ENCODE measurements around the gene B3GALT5.
"Not testable (repeated sequence)": the region's sequence is repeated elsewhere in the genome, so short reads cannot be mapped to it uniquely, and the experiment has no call there.

Gene B3GALT5

GRCh38 chr21:39612233-39613040 is at the start of gene B3GALT5:
B3GALT5 (plus strand) TSS chr21:39612940; CDS start chr21:39660560, 47,620 bp downstream.
- DNase-seq: no peak

- DNase-seq: no peak
Observed at GRCh38 chr21:39564200-39564599, 48.5 kb upstream of the B3GALT5 start.

- DNase-seq: no peak
Observed at GRCh38 chr21:39567180-39567972, 45.4 kb upstream of the B3GALT5 start.

- no peak for DNase-seq
Observed at GRCh38 chr21:39568361-39568760, 44.4 kb upstream of the B3GALT5 start.

- DNase-seq: no peak
Observed at GRCh38 chr21:39575775-39576174, 37.0 kb upstream of the B3GALT5 start.

- DNase-seq: no peak
Observed at GRCh38 chr21:39576518-39577128, 36.1 kb upstream of the B3GALT5 start.

- no peak for DNase-seq
Observed at GRCh38 chr21:39579734-39580332, 32.9 kb upstream of the B3GALT5 start.

- no peak for DNase-seq
Observed at GRCh38 chr21:39580744-39581143, 32.0 kb upstream of the B3GALT5 start.

GRCh38 chr21:39581414-39581813 is 31.3 kb upstream of the B3GALT5 start:
- DNase-seq: no peak

- no peak for DNase-seq
Observed at GRCh38 chr21:39582749-39583148, 30.0 kb upstream of the B3GALT5 start.

GRCh38 chr21:39583586-39583985 is 29.2 kb upstream of the B3GALT5 start:
- DNase-seq: not testable (repeated sequence)

GRCh38 chr21:39587376-39587775 is 25.4 kb upstream of the B3GALT5 start:
- DNase-seq: no peak

GRCh38 chr21:39588884-39589283 is 23.9 kb upstream of the B3GALT5 start:
- DNase-seq: no peak

- no peak for DNase-seq
Observed at GRCh38 chr21:39593522-39593921, 19.2 kb upstream of the B3GALT5 start.

GRCh38 chr21:39595465-39595864 is 17.3 kb upstream of the B3GALT5 start:
- DNase-seq: no peak

- no peak for DNase-seq
Observed at GRCh38 chr21:39597595-39597994, 15.1 kb upstream of the B3GALT5 start.

- DNase-seq: no peak
Observed at GRCh38 chr21:39599191-39599970, 13.4 kb upstream of the B3GALT5 start.

- no peak for DNase-seq
Observed at GRCh38 chr21:39601187-39601928, 11.4 kb upstream of the B3GALT5 start.

- DNase-seq: no peak
Observed at GRCh38 chr21:39602076-39602689, 10.6 kb upstream of the B3GALT5 start.

GRCh38 chr21:39602793-39603192 is 9.9 kb upstream of the B3GALT5 start:
- no peak for DNase-seq

- no peak for DNase-seq
Observed at GRCh38 chr21:39604951-39605350, 7.8 kb upstream of the B3GALT5 start.
